Stomach (tissue), 9 donors: Measurements from ENCODE around the gene CD44. TPM values are rescaled to one million over a fixed set of nuclear protein-coding genes. Genes with fewer than 3 reads are reported as not detected.

Experiments
- DNase-seq, 2 donors: peaks; one replicate each; pipeline versions ENCODE4 v3.0.0 to v3.0.0-alpha.2; 2013 to 2019
- H3K27ac ChIP-seq, 5 donors: fragments of 200-600 bp in 4 of 5; sonication (generic) in 4 of 5; one replicate each; pipeline ENCODE4 v1.5.1; 2013 to 2019; ENCODE audit warnings: mild to moderate bottlenecking in 1 of 5, moderate library complexity in 1 of 5
- H3K27me3 ChIP-seq, 3 donors: fragments of 200-600 bp; sonication (generic); one replicate each; pipeline ENCODE4 v1.5.1; 2017 to 2019; ENCODE audit warnings: mixed run types in 1 of 3
- H3K36me3 ChIP-seq, 4 donors: fragments of 200-600 bp; sonication (generic); 1 replicate in 3 of 4; 2 replicates in 1 of 4; pipeline ENCODE4 v1.5.1; 2016 to 2019
- H3K4me1 ChIP-seq, 4 donors: fragments of 200-600 bp; sonication (generic); one replicate each; pipeline ENCODE4 v1.5.1; 2016 to 2019
- H3K4me3 ChIP-seq, 4 donors: fragments of 200-600 bp; sonication (generic) in 3 of 4; one replicate each; pipeline ENCODE4 v1.5.1; 2016 to 2019; ENCODE audit warnings: mild to moderate bottlenecking in 1 of 4
- H3K9me3 ChIP-seq, 4 donors: fragments of 200-600 bp; sonication (generic); one replicate each; pipeline ENCODE4 v1.5.1; 2016 to 2019
- CTCF ChIP-seq, 7 experiments: fragments of 450-650 bp in 4 of 7; fragments of 200-600 bp in 3 of 7; sonication (generic) in 3 of 7; IDR thresholded peaks; one replicate each; pipeline ENCODE4 v1.5.1; 2016 to 2019; ENCODE audit warnings: antibody characterized with exemption in 7 of 7, control low read depth in 2 of 7, mild to moderate bottlenecking in 1 of 7
- EP300 ChIP-seq: sonication (generic); formaldehyde crosslinking; IDR thresholded peaks from one replicate; pipeline ENCODE4 v1.6.1; 2017; ENCODE audit warnings: antibody characterized with exemption
- POLR2A ChIP-seq, 4 donors: fragments of 450-650 bp; IDR thresholded peaks; one replicate each; pipeline ENCODE4 v1.6.1; 2016; ENCODE audit warnings: antibody characterized with exemption in 4 of 4, control low read depth in 2 of 4, mild to moderate bottlenecking in 1 of 4, moderate library complexity in 1 of 4
- POLR2AphosphoS5 ChIP-seq, 3 donors: sonication (generic); formaldehyde crosslinking; IDR thresholded peaks; one replicate each; pipeline ENCODE4 v1.6.1; 2016; ENCODE audit warnings: antibody characterized with exemption in 3 of 3
- WGBS, 5 donors: extraction: QIAGEN DNeasy Blood & Tissue Kit in 3 of 5; methylation state at CpG; one replicate each; pipeline versions ENCODE4 v1.1.5 to v1.1.7; 2013 to 2018; 5-methylcytosine and 5-hydroxymethylcytosine counted together
- intact Hi-C: fragments of 100-400 bp; cut with DNase I; formaldehyde crosslinking; loops from one replicate; pipeline ENCODE4 v1.15.1; 2023; ENCODE audit warnings: low total_unique reads
- polyA plus RNA-seq, 3 donors: library from polyadenylated mRNA; stranded (reverse); fragments of 200-250 nt; gene quantifications; one replicate each; pipeline ENCODE4 v1.2.3, GENCODE V29; 2013
- total RNA-seq, 5 donors: library from RNA; depleted of rRNA; stranded (reverse); fragments of >200 nt; gene quantifications; one replicate each; pipeline versions ENCODE4 v1.1.0 to v1.2.3, GENCODE V29; 2014 to 2016
- donor health status: healthy with polysubstance abuse.
- donor health status: Bipolar disorder and iron deficiency.
- donor health status: healthy.

The CD44 gene
- total and polyA plus RNA-seq, 8 donors: 47.5 to 229 (median 102) TPM

- peak overlapping the region in 2 of 5 donors; percentile 25 to 72 for H3K27ac ChIP-seq
- intact Hi-C loops: no loop called here
Measured at GRCh38 chr11:35178873-35179272, 39.9 kb downstream of the CD44 start.

GRCh38 chr11:35179466-35180135 is 40.6 kb downstream of the CD44 start:
- Histone ChIP-seq H3K27me3 (no peaks in the 10 kb centered on the region), H3K9me3 (no peaks in the 10 kb centered on the region), H3K27ac (peak overlapping the region in 4 of 5 donors; percentile 7 to 72 (median 36)), H3K4me3 (no peak overlapping the region), H3K4me1 (peaks cover 17 to 82% (median 43%) of the 10 kb centered on the region in 4 donors), H3K36me3 (peaks cover 19 to 68% (median 45%) of the 10 kb centered on the region in 4 donors)
- intact Hi-C loops: no loop called here
- TF ChIP-seq EP300 (no peak), CTCF (IDR thresholded peaks at IDR 0.05) (no peak), POLR2AphosphoS5 (IDR thresholded peaks at IDR 0.05) (no peak), POLR2A (IDR thresholded peaks at IDR 0.05) (no peak)
- 61 to 86% (median 70%) methylated on average over 2 of the region's 2 CpGs for WGBS, 5 donors
- no peak for DNase-seq

More at GRCh38 chr11:35178873-35179272, 39.9 kb downstream of the CD44 start:
- no peaks in the 10 kb centered on the region for H3K27me3 ChIP-seq
- no peak for DNase-seq
- H3K9me3 ChIP-seq: no peaks in the 10 kb centered on the region
- no peak for TF ChIP-seq EP300
- no peak for TF ChIP-seq POLR2AphosphoS5 (IDR thresholded peaks at IDR 0.05)
- H3K36me3 ChIP-seq: peaks cover 19 to 65% (median 41%) of the 10 kb centered on the region in 4 donors
- 70 to 81% (median 78%) methylated on average over 2 of the region's 2 CpGs for WGBS, 5 donors
- H3K4me1 ChIP-seq: peaks cover 24 to 82% (median 49%) of the 10 kb centered on the region in 4 donors
- no peak overlapping the region for H3K4me3 ChIP-seq

GRCh38 chr11:35180317-35181233 is 41.6 kb downstream of the CD44 start:
- no peak for DNase-seq
- Histone ChIP-seq H3K9me3 (no peaks in the 10 kb centered on the region), H3K4me3 (no peak overlapping the region), H3K27ac (peak overlapping the region in 4 of 5 donors; percentile 7 to 72 (median 43)), H3K27me3 (no peaks in the 10 kb centered on the region), H3K4me1 (peaks cover 7 to 81% (median 38%) of the 10 kb centered on the region in 4 donors), H3K36me3 (peaks cover 19 to 76% (median 49%) of the 10 kb centered on the region in 4 donors)
- 55 to 80% (median 78%) methylated on average over 5 of the region's 5 CpGs for WGBS, 5 donors
- intact Hi-C loops: no loop called here
- no peak for TF ChIP-seq EP300
- no peak for TF ChIP-seq POLR2A (IDR thresholded peaks at IDR 0.05)
- no peak for TF ChIP-seq CTCF (IDR thresholded peaks at IDR 0.05)
- TF ChIP-seq POLR2AphosphoS5 (IDR thresholded peaks at IDR 0.05): peak in 1 of 3 donors; percentile 36

GRCh38 chr11:35182317-35182939 is 43.5 kb downstream of the CD44 start:
- Histone ChIP-seq H3K9me3 (no peaks in the 10 kb centered on the region), H3K4me3 (no peak overlapping the region), H3K4me1 (peaks cover 0 to 74% (median 38%) of the 10 kb centered on the region in 4 donors), H3K36me3 (peaks cover 10 to 63% (median 41%) of the 10 kb centered on the region in 4 donors), H3K27ac (peak overlapping the region in 2 of 5 donors; percentile 15 to 48), H3K27me3 (no peaks in the 10 kb centered on the region)
- TF ChIP-seq POLR2AphosphoS5 (IDR thresholded peaks at IDR 0.05) (no peak), POLR2A (IDR thresholded peaks at IDR 0.05) (no peak), CTCF (IDR thresholded peaks at IDR 0.05) (no peak), EP300 (no peak)
- intact Hi-C loops: no loop called here
- no peak for DNase-seq
- WGBS, 5 donors: 84 to 89% (median 88%) methylated on average over 6 of the region's 6 CpGs
